OCI-LY3 (cell line): ENCODE measurements around the gene AHCYL1.

ENCODE experiments used
- H2AFZ ChIP-seq: fragments of 200-600, 300-600 bp; shearing (Covaris generic); 2 replicates; pipeline ENCODE4 v1.6.0; 2014; ENCODE audit warnings: antibody characterized with exemption, low read depth, low read length
- H3K27ac ChIP-seq: fragments of 200-600, 300-600 bp; sonication (generic); 2 replicates; pipeline ENCODE4 v1.5.1; 2014; ENCODE audit warnings: mild to moderate bottlenecking, low read length, moderate library complexity, mixed read lengths
- H3K27me3 ChIP-seq: fragments of 200-600, 300-600 bp; sonication (generic); 2 replicates; pipeline ENCODE4 v1.6.1; 2014; ENCODE audit warnings: low read depth, low read length, mixed read lengths
- H3K36me3 ChIP-seq: fragments of 200-600, 300-600 bp; sonication (generic); replicated peaks from 2 replicates; pipeline ENCODE3; 2014; ENCODE audit warnings: low read depth, low read length, mixed read lengths
- H3K4me1 ChIP-seq: fragments of 300-600, 200-600 bp; sonication (generic); 2 replicates; pipeline ENCODE4 v1.6.1; 2014; ENCODE audit warnings: low read length, mixed read lengths
- H3K4me2 ChIP-seq: fragments of 200-600, 300-600 bp; sonication (generic); 2 replicates; pipeline ENCODE4 v1.6.1; 2014; ENCODE audit warnings: low read length, mixed read lengths
- H3K4me3 ChIP-seq: fragments of 300-600, 200-600 bp; sonication (generic); 2 replicates; pipeline ENCODE4 v1.5.1; 2014; ENCODE audit warnings: antibody characterized with exemption, mild to moderate bottlenecking, low read length, moderate library complexity
- H3K79me2 ChIP-seq: fragments of 300-600, 200-600 bp; shearing (Covaris generic); 2 replicates; pipeline ENCODE4 v1.6.1; 2014; ENCODE audit warnings: mild to moderate bottlenecking, low read length, mixed read lengths
- H3K9ac ChIP-seq: fragments of 300-600, 200-600 bp; shearing (Covaris generic); 2 replicates; pipeline ENCODE4 v1.6.0; 2014; ENCODE audit warnings: mild to moderate bottlenecking, low read length, moderate library complexity
- H3K9me3 ChIP-seq: fragments of 200-600, 300-600 bp; shearing (Covaris generic); 2 replicates; pipeline ENCODE4 v1.6.1; 2014; ENCODE audit warnings: low read length, mixed read lengths; ENCODE audit not compliant: insufficient read depth
- H4K20me1 ChIP-seq: fragments of 200-600, 300-600 bp; sonication (generic); 2 replicates; pipeline ENCODE4 v1.6.1; 2016; ENCODE audit warnings: low read length, mixed read lengths; ENCODE audit not compliant: insufficient read depth
- EZH2phosphoT487 ChIP-seq: fragments of 200-600 bp; shearing (Covaris generic); IDR thresholded peaks from 2 replicates; pipeline ENCODE4 v1.6.1; 2018; ENCODE audit warnings: antibody characterized with exemption, mixed run types, low read depth
- TF ChIP-seq, protein P1 (sequence below): fragments of 200-600, 300-600 bp; sonication (generic); IDR thresholded peaks from 2 replicates; pipeline ENCODE4 v1.5.1; 2014; ENCODE audit warnings: antibody characterized with exemption, low read length, low read depth

The AHCYL1 gene

DNA sequence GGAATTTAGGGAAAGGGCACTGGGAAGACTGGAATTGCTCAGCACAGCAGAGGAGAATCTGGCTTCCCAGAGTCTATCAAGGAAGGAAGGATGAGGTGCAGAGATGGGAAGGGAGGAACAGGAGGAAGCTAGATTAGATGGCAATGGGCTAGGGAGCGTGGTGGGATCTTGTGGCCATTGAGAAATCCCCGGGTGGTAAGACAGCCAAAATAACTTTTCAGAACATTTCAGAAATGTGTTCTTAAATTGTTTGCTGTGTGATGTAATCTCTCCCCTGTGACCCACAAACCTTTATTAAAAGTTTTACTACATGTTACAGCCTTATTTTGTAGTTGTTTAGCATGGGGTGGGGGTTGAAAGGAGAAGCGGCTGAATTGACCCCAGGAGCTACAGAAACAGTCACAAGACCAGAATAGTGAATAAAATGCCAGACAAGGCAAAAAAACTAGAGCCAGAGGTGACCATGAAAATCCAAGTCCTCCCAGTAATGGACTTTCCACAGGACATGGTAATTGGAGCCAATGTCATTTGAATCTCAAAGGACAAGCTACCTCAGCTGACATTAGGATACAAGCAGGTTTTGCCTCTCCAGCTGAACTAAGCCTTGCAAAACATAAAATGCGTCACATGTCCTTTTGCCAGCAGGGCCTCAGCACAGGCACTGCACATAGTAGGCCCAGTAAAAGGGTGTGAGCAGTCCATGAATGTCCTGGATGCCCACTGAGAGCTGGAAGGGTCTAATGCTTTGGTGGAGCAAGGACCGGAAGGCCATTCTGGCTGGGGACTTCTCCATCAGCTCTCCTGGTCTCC, 980 bp upstream of the AHCYL1 start:
- H3K9ac ChIP-seq: peak overlapping the region; percentile 51; the same call in 1 of the 2 replicates
- peak overlapping the region; percentile 84 for H3K4me2 ChIP-seq
- no peak overlapping the region for H3K27ac ChIP-seq

DNA sequence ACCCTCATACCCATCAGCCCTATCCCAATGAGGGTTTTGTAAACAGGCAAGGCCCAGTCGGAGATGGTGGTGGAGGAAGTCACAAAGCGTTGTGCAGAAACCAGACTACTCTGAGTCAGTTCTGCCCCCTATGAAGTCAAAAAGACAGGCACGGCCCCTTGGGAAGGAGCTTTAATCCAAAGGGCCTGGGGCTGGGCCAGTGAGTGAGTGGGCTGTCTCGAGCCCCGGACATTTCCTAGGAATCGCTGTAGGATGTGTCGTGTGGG, 442 bp upstream of the AHCYL1 start:
- H3K9me3 ChIP-seq: no peaks in the 10 kb centered on the region
- H3K4me3 ChIP-seq: peak overlapping the region; percentile 71
- no peaks in the 10 kb centered on the region for H3K36me3 ChIP-seq
- TF ChIP-seq, protein P1, sequence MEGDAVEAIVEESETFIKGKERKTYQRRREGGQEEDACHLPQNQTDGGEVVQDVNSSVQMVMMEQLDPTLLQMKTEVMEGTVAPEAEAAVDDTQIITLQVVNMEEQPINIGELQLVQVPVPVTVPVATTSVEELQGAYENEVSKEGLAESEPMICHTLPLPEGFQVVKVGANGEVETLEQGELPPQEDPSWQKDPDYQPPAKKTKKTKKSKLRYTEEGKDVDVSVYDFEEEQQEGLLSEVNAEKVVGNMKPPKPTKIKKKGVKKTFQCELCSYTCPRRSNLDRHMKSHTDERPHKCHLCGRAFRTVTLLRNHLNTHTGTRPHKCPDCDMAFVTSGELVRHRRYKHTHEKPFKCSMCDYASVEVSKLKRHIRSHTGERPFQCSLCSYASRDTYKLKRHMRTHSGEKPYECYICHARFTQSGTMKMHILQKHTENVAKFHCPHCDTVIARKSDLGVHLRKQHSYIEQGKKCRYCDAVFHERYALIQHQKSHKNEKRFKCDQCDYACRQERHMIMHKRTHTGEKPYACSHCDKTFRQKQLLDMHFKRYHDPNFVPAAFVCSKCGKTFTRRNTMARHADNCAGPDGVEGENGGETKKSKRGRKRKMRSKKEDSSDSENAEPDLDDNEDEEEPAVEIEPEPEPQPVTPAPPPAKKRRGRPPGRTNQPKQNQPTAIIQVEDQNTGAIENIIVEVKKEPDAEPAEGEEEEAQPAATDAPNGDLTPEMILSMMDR: no peak
- no peak for TF ChIP-seq EZH2phosphoT487
- peak overlapping the region; percentile 51; the same call in 1 of the 2 replicates for H3K9ac ChIP-seq
- peak overlapping the region; percentile 96 for H2AFZ ChIP-seq
- 0 out of 2 replicates have a peak, but pooled peaks cover 6% of the 10 kb centered on the region for H3K27me3 ChIP-seq
- H3K79me2 ChIP-seq: peaks cover 34% of the 10 kb centered on the region
- H3K4me1 ChIP-seq: peaks cover 18% of the 10 kb centered on the region
- peak overlapping the region; percentile 84 for H3K4me2 ChIP-seq
- peaks cover 22% of the 10 kb centered on the region for H4K20me1 ChIP-seq
- no peak overlapping the region for H3K27ac ChIP-seq

More for the DNA sequence above, 980 bp upstream of the AHCYL1 start:
- Histone ChIP-seq H3K79me2 (peaks cover 31% of the 10 kb centered on the region), H3K4me3 (peak overlapping the region; percentile 71), H3K9me3 (no peaks in the 10 kb centered on the region), H3K27me3 (peaks cover 6% of the 10 kb centered on the region; the same call in 1 of the 2 replicates), H4K20me1 (peaks cover 17% of the 10 kb centered on the region), H3K36me3 (no peaks in the 10 kb centered on the region), H2AFZ (peak overlapping the region; percentile 96), H3K4me1 (peaks cover 18% of the 10 kb centered on the region)
- TF ChIP-seq EZH2phosphoT487: no peak
- TF ChIP-seq, protein P1: no peak

DNA sequence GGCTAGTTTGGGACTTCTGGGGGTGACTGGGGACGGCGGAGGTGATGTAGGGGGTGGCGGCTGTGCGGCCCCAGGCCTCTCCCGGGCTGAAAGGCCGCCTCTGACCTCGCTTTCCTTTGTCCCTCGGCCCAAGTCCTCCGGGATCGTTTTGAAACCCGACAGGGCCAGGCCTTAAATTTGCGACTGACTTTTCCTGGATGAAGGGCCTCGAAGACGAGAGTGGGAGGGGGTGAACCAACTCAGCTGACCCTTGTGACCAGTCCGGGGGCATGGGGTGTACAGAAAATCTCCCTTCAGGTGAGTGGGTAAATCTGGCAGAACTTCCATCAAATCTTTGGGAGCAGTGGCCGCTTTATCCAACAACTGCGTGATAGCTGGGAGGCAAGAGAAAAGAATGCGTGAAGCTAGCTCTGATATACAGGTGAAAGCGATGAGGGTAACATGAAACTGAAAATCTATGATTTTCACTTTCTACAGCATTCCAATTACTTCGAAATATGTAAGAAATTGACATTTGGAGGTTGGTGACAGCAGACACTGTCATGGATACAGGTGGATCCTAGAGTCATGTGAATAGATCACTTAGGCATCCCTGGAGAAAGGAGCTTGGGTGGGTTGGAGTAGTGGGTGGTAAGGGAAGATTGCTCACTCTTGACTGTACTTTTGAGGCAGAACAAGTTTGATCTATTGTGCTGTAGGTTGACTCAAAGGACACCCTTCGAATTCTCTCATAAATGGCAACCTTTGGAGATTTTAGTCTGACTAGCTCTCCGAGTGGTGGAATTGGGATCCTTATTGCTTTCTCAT, 885 bp downstream of the AHCYL1 start:
- Histone ChIP-seq H3K9ac (peak overlapping the region; percentile 89), H3K4me3 (peak overlapping the region; percentile 93), H3K27me3 (no peaks in the 10 kb centered on the region), H3K4me2 (peak overlapping the region; percentile 99), H3K79me2 (peaks cover 41% of the 10 kb centered on the region), H3K36me3 (no peaks in the 10 kb centered on the region), H4K20me1 (peaks cover 22% of the 10 kb centered on the region), H3K9me3 (no peaks in the 10 kb centered on the region), H3K4me1 (peaks cover 30% of the 10 kb centered on the region), H2AFZ (no peak overlapping the region), H3K27ac (no peak overlapping the region)
- TF ChIP-seq, protein P1: no peak
- TF ChIP-seq EZH2phosphoT487: no peak

DNA sequence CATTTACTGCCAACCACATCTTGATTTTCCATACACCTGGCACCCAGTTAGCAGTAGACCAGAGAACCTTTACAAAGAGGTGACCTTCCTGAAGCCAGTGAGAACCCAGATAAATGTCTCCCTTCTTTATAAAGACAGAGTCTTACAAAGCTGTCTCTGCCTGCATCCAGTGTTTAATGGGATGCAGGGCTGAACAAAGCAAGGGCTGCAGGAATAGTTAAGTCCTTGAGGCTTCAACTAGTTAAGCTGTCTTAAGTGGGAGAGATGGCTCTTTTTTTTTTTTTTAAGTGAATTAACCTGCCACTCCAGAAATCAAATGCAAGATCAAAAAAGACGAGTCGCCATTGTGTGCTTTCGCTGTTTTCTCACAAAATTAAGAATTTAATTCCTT, 1.5 kb downstream of the AHCYL1 start:
- peaks cover 47% of the 10 kb centered on the region for H3K79me2 ChIP-seq
- no peaks in the 10 kb centered on the region for H3K27me3 ChIP-seq
- H3K9me3 ChIP-seq: no peaks in the 10 kb centered on the region
- no peak overlapping the region for H3K27ac ChIP-seq
- H3K4me3 ChIP-seq: peak overlapping the region; percentile 93
- no peaks in the 10 kb centered on the region for H3K36me3 ChIP-seq
- peaks cover 32% of the 10 kb centered on the region for H3K4me1 ChIP-seq
- H3K4me2 ChIP-seq: peak overlapping the region; percentile 99
- H2AFZ ChIP-seq: no peak overlapping the region
- TF ChIP-seq EZH2phosphoT487: no peak
- TF ChIP-seq, protein P1: no peak
- H4K20me1 ChIP-seq: peaks cover 22% of the 10 kb centered on the region
- no peak overlapping the region for H3K9ac ChIP-seq
